Activated CD4-positive, CD25-positive, alpha-beta regulatory T cell treated with anti-CD3 and anti-CD28 coated beads, Interleukin-2, amount 50 U/mL, for 24 hours (primary cell): ENCODE measurements around the gene DLG2.

Experiments used
- ATAC-seq, 2 donors: fragments of 150-1000 bp; cut with Tn5 transposase; one replicate each; pipeline ENCODE4 v1.10.0; 2021; ENCODE audit warnings: mild to moderate bottlenecking in 1 of 2, moderate library complexity in 1 of 2

Gene DLG2

DNA sequence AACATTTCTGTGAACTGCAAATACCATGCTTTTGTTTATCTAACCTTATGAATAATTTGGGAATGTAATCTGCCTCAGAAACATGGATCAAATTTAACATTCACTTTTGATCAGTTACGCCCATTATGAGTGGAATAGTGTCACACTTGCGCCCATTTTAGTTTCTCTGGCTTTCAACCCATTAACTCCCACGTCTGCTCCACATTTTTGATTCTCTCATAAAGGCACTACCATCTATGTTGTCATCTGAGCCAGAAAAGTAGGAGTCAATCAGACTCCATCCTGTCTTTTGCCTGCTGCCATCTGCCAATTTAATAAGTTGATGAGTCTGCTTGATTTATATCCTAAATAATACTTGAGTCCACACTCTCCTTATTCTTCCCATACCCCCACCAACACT, 1090.7 kb downstream of the DLG2 start:
- ATAC-seq = no peak

DNA sequence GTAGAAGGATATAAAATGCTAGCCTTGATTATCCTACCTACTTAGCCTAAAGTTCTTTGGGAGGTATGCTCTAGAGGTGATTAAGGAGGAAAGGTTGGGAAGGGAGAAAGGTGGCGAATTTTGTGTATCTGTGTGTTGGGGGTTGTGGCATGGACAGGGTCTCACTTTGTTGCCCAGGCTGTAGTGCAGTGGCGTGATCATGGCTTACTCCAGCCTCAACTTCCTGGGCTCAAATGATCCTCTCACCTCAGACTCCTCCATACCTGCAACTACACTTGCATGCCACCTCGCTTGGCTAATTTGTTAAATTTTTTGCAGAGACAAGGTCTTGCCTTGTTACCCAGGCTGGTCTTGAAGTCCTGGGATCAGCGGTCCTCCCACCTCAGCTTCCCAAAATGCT, 1094.8 kb downstream of the DLG2 start:
- no peak for ATAC-seq

DNA sequence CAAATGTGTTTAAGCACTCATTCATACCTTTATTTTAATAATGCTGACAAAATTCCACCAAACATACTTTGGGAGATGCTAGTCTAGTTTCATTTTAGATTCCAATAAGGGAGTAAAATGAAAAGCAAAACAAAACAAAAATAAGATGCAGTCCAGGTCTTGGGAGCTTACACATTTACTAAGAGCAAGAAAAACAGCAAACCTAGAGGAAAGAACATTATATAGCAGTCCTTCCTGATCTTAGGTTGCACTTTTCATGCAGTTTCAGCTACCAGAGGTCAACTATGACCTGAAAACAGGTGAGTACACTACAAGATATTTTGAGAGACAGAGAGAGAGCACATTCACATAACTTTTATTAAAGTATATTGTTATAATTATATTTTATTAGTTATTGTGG, 1100.9 kb downstream of the DLG2 start:
- ATAC-seq = no peak

DNA sequence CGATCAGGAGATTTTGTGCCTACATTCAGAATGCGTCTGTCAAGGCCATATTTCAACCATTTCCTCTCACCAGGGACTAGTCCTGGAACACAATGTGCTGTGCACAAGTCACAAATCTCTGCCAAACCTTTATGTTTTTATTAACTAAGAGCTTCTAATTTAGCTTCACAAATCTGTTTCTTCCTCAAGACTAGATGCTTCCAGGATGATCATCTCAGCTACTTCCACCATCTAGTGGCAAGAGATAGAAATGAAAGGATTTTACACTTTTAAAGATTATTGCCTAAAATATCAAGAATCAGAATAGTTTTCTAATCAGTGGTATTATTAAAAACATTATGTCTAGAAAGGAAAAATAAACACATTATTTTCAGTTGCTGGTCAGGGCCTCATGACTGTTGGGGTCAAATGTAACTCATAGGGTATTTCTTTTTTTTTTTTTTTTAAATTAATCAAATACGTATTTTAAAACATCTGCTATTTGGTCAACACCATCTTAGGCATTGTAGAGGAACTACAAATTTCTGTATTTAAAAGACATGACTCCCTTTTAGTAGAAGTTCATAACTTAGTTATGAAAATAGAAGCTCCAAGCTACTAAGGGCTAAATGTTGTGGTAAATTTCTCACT, 1102.6 kb downstream of the DLG2 start:
- ATAC-seq = no peak

DNA sequence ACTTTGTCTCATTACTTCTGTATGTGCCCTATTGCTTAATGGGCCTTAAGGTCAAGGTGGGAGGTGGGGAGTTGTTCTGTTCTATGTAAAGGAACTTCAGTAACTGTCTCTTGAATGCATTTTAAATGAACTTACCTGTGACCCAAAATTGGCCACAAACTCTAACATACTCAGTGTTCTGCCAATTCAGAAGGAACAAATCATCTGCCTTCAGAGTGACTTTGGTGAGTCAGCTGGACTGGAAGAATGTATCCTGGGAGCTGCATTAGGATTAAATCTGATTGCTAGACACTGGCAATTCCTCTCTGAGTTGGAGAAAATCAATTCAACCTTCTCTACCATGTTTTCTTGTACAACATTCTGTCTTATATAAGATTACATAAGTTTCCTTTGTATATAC, 1104.8 kb downstream of the DLG2 start:
- ATAC-seq = no peak

DNA sequence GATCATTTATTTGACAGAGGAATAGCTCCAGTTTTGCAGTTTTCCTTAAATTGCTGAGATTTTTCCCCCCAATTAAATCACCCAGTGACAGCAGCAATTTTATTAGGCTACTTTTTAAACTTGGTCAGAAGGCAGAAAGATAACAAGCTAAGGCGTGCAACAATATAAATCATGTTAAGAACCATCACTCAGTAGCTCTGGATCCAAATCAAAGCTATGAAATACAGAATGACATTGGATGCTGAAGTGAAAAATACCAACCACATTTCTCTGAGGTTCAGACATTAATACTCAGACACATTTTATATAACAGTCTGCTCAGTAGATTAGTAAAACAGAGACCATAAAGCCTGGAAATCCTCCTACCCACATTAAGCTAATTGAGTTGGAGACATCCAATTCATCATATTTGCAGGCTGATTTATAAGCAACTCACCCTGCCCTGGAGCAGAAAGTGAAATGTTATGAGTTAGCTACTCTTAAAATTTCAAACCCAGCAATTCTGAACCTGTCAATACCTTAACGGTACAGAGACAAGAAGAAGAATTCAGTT, 1108.4 kb downstream of the DLG2 start:
- ATAC-seq = no peak

DNA sequence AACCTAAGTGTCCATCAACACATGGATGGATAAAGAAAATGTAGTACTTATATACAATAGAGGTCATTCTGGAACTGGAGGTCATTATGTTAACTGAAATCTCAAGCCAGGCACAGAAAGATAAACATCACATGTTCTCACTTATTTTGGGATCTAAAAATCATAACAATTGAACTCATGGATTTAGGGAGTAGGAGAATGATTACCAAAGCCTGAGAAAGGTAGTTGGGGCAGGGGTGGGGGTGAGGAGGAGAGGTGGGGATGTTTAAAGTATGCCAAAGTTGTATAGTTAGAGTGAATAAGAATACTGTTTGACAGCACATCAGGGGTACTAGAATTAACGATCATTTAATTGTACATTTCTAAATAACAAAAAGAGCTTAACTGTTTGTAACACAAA, 1112.7 kb downstream of the DLG2 start:
- no peak for ATAC-seq

DNA sequence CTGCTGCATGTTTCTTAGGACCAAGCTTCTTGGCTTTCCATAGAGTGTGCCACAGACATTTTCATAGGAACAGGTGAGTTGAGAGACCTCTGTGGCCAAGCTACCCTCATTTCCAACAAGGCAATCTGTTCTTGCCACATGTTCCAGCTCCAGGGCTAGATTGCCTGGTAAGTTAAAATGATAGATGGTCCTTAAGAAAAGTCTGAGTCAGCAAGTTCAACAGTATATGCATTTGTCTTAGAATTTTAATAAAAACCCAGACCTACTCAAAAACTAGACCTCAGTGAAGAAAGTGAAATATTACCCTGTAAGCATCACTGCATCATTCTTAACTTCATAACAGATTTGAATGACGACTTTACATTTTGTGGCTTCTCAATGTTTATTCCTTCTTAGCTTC, 1123.6 kb downstream of the DLG2 start:
- ATAC-seq = no peak

DNA sequence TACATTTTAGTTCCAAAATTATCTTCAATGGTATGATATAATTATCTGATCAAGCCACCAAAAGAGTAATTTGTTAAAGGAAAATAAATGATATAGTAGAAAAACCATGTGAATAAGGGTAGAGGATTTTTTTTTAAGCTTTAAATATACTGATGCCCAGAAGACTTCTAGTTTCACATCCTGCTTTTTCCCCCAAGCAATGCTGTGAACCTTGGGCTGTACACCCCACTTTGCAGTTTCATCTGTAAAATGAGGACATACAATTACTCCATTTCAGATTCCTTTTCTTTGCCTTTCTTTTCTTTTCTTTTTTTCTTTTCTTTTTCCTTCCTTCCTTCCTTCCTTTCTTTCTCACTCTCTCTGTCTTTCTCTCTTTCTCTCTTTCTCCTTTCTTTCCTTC, 1125.4 kb downstream of the DLG2 start:
- ATAC-seq = no peak

DNA sequence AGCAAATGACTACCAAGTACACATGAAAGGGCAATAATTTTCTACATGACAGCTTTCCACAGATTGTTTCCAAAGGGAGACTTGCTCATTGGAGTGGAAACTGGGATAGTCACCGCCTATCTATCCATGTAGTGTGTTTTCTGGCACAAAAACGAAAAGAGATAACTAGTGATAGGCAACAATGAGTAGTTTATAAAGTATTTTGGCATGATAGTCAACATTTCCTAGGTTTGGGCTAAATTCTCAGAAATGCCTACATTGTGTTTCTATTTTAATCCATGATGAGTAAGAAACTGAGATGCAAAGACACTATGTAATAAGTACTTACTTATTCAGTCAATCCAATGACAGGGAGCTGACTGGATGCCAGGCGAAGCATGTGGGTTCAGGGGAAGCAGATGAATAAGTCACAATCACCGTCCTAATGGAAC, 1129.1 kb downstream of the DLG2 start:
- no peak for ATAC-seq

DNA sequence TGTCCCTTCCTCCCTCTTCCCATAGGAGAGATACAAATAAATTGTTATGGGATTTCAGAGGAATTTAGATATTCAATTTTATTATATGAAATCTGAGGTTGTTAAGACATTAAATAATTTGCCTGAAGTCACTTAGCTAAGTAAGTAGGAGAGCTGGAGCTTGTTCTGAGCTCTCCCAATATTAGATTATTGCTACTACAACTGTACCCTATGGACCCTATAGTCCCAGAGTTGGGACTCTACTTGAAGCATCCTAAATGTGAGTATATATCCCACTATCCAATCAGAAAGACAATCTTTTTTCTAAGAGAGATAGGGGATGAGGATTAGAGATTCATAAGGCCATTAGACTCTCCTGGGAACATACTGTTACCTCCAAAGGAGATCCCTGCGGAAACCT, 1130.0 kb downstream of the DLG2 start:
- no peak for ATAC-seq

DNA sequence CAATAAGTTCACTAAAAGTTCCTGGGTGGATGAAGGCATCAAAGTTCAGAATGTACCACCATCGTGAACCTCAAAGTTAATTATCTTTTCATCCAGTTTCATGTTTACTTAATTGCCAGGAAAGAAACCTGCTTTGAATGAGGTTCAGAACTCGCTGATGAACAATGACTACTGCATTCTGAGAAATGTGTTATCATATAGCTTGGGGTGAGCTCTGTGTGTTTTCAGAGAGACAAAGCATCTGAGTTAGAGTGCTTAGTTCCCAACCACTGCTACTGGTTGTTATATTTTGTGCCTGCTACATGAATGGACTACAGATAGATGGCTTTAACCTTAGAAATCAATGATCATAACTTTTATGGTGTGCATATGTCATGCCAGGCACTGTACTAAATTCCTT, 1131.0 kb downstream of the DLG2 start:
- no peak for ATAC-seq

DNA sequence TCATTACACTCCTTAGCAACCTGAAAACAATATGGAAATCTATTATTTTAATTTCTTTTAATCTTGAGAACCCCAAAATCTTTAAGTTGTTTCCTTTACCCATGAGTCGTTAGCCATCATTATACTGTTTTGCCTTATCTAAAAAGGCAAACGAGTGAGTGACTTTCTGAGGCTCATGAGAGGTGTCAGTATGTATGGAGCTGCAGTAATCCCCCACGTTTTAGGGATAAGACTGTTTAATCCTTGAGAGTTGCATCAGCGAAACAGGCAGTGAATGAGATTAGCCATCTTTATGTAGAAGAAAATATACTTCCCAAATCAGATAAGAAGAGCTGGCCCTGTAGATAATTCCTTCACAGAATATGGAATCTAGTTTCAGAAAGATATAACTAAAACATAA, 1147.0 kb downstream of the DLG2 start:
- no peak for ATAC-seq

DNA sequence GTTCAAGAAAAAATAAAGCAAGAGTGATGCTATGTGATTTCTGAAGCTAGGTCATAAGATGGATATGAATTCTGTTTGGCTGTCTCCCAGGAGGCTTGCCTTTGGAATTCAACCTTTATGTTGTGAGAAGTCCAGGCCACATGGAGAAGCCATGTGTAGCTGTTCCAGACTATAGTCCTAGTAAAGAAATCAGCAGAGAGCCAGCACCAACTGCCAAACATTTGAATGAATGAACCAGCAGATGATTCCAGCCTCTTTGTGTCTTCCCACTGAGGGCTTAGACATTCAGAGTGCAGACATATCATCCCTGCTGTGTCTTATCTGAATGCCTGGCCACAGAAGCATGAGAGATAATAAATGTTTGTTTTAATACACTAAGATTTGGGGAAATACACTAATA, 1150.6 kb downstream of the DLG2 start:
- no peak for ATAC-seq

DNA sequence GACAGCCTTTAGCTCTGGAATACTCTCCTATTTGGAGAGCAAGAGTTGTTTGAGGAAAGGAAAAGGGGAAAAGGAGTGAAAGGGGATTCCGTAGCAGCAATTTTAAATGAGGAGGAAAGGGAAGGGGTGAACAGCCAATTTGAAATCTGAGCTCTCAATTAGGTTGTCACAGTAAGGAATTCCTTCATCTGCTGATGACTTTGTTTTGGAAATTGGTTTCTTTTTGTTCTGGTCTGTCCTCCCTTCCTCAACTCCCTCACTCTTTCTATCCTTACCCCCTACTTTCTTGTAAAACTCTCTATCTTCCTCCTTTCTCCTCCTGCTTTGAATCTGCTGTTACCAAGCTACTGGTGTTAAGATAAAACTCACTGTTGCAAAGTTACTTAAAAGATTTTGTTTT, 1155.6 kb downstream of the DLG2 start:
- no peak for ATAC-seq

DNA sequence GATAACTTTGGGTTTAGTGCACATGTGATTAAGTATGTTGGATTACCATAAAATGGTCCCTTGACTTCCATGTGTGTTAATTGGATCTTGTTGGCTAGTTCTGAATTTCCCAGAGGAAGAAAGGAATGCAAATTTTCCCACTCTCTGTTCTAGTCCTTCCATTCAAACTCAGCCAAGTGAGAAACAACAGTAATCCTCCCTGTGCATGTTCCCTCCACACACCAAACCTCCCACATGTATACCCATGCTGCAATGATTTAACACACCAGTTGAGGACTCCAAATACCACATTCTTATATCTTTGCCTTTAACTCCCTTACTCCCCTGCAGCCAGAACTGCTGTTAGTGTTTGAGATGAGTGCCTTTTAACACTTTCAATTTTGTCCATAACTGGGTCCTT, 1158.9 kb downstream of the DLG2 start:
- ATAC-seq = no peak

DNA sequence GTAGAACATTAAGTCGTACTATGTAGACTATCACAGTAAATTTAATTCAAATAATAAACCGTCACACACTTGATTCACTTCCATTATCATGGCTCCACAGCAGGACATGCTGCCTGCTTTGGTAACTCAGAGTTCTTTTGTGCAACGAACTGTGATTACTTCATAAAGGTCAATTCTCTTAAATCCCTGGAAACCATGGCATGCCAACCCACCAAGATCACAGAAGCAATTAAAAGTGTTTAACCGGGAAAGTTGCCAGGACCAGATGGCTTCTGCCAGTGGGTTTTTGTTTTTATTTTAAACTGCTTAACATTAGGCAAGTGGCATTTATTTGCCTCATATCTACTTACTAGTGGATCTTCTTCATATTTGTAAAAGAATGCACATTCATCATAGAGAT, 1162.1 kb downstream of the DLG2 start:
- no peak for ATAC-seq

DNA sequence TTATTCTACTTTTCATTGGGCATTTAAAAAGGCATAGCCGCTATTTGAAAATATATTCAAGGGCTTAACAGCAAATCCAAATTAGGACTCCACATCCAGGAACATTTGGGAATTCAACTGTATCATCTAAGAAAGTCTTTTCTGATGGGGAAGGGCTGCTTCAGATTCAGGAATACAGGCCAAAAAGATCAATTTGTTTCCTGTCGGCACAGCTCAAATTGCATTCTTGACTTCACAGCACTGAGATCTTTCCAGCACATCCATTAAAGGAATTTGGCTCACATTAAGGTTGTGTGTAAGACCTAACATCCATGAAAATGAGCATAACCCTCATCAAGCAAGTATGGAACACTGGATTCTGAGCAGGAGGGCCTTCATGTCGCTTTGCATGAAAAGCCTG, 1171.5 kb downstream of the DLG2 start:
- no peak for ATAC-seq

DNA sequence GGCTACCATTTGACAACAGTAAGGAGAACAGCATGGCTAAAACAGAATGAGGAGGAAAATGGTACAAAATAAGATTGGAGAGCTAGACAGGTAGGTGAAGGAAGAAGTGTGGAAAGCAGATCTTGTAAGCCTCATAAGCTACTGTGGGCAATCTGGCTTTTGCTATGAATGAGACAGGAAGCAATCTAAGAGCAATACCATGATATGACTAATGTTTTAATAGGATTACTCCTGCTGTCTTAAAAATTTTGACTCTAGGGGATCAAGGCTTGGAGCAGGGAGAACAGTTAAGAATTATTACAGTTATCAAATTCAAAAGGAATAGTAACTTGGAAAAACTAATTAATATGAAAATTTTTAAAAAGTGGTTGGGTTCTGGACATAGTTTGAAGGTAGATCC, 1174.9 kb downstream of the DLG2 start:
- no peak for ATAC-seq

DNA sequence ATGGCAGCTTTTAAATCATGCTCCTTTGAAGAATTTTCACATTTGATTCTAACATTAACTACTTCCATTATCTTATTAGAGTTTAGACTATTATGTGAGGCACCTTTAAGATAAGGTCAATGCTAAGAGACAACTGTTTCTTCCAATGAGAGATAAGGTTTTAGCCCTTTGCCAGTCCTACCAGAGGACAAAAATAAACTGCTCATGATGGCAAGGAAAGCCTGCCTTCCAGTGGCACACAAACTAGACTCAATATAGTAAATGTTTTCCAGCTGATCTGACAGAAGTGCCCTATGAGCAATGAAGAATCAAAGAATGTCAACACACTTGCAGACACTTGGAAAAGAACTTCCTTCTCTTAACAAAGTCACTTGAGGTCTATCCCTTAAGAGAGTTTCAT, 1188.6 kb downstream of the DLG2 start:
- ATAC-seq = no peak

DNA sequence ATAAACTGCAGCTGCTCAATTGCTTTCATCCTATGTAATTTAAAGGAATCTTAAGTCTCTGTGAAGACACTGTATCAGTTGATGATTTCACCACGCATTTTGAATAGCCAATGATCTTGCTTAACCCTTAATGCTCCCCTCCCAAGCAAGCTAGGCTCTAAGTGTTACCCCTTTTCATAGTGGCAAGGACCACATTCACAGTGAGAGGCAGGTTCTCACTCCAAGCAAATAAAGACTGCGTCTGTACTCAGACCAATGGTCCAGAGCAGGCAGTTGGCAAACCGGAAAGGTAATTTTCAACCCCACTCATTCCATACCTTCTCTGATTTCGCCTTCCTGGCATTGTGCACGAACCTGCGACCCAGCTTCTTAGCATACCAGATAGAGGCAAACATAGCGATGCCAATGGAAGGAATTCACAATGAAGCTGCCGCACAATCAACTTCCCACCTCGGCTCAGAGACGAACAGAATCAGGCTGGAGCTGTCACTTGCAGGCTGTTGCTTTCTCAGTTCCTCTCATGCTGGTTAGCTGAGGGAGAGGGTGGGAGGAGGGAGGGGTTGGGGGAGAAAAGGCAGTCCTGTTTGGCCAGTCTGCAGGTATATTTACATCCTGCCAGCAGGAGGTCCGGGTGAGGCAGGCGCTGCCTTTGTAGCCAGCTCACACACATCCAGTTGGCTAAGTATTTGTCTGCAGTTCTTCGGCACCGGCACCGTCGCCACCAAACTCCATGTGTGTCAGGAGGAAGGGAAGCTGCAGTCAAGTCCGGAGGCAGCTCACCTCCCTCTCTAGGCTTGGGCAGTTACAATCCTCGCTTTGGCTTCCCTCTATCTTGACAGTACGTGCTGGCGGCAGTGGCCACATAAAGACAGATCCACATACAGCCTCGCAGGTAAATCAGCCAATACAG, 1189.8 kb downstream of the DLG2 start:
- ATAC-seq = no peak

DNA sequence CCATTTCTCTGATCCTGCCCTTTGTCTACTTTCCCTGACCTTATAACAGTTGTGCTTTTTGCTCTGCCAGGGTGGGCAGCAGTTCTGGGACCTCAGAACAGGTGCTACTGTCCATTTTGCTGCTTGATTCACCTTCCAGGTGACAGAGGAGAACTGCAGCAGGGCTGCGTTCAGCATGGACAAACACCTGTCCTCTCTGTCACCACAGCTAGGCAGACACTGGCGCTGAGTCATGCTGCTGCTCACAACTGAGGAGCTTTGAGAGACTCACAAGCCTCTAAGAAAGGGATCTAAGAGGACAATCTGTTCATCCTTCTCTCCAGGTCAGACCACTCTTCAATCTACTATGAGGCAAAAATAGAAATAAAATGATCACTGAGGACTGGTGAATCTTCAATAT, 1196.5 kb downstream of the DLG2 start:
- ATAC-seq = no peak

DNA sequence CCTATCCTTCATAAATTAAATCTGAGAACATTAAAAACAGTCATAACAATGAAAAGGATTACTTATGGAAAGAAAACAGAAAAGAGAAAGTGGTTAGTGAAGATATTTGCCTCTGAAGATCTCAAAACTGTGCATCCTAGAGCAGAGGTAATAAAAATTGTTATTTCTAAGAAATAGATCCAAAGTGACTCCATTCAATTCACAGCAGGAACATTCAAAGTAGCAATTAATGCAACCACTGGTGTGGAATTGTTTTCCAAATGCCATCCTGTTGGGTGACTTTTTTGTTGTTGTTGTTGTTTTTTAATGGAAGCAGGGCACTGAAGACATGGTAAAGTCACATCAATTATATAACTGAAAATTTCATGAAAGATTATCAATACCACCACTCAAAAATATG, 1201.5 kb downstream of the DLG2 start:
- no peak for ATAC-seq

DNA sequence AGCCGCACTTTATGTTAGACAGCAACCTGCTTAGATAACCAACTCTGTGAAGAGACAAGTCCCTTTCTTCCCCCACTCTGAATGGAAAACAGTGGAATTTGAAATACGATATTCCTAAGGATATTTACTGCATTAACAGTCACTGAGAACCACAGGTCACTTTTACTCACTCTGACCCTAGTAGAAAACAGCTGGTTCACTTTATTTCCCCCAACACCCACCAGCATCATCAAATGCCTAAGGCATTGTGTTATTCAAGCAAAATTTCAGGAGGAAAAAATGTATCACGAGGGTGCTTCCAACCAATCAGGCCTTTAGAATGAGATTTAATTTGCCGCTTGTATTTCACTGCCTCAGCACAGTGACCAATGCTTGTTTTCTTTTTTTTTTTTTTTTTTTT, 1206.9 kb downstream of the DLG2 start:
- ATAC-seq = no peak
